Measurements from ENCODE around the gene VIPR2. TPM values are rescaled to one million over a fixed set of nuclear protein-coding genes. Genes with fewer than 3 reads are reported as not detected.
"Not testable (repeated sequence)": the region's sequence is repeated elsewhere in the genome, so short reads cannot be mapped to it uniquely, and the experiment has no call there.

Gene VIPR2
- total RNA-seq, 6 experiments from 2014 or later, result 0.15 to 0.51 (median 0.26) TPM; not detected in 2

- DNase-seq, result peak in 1 of 3 donors; percentile 23
Observed at GRCh38 chr7:159103382-159104187, 41.1 kb downstream of the VIPR2 start.

GRCh38 chr7:159102681-159103381 is 41.8 kb downstream of the VIPR2 start:
- intact Hi-C loops (cut with DNase I), result no loop called here
- ATAC-seq (no peak), DNase-seq (peak; percentile 11 to 38 (median 25))
- no peaks in the 10 kb centered on the region for H3K9me3 ChIP-seq
- TF ChIP-seq POLR2A (IDR thresholded peaks at IDR 0.05) (no peak), CTCF (IDR thresholded peaks at IDR 0.05) (no peak)
- no peak overlapping the region for H3K27ac ChIP-seq
- no peaks in the 10 kb centered on the region for H3K36me3 ChIP-seq
- no peaks in the 10 kb centered on the region for H3K4me1 ChIP-seq
- 73% methylated on average over 5 of the region's 14 CpGs for WGBS (ENCODE audit: insufficient coverage, low coverage, low lambda C conversion rate, missing lambda C conversion rate)
- no peak overlapping the region for H3K4me3 ChIP-seq
- no peaks in the 10 kb centered on the region for H3K27me3 ChIP-seq

More at GRCh38 chr7:159103382-159104187, 41.1 kb downstream of the VIPR2 start:
- Histone ChIP-seq H3K4me1 (no peaks in the 10 kb centered on the region), H3K4me3 (no peak overlapping the region), H3K36me3 (no peaks in the 10 kb centered on the region), H3K9me3 (no peaks in the 10 kb centered on the region), H3K27ac (no peak overlapping the region), H3K27me3 (no peaks in the 10 kb centered on the region)
- intact Hi-C loops (cut with DNase I), result no loop called here
- 69% methylated on average over 11 of the region's 21 CpGs for WGBS (ENCODE audit: insufficient coverage, low coverage, low lambda C conversion rate, missing lambda C conversion rate)
- no peak for ATAC-seq
- TF ChIP-seq POLR2A (IDR thresholded peaks at IDR 0.05) (no peak), CTCF (IDR thresholded peaks at IDR 0.05) (no peak)

- intact Hi-C loops (cut with DNase I); DNase-seq; H3K9me3 ChIP-seq; ATAC-seq; H3K36me3 ChIP-seq; H3K27ac ChIP-seq; H3K27me3 ChIP-seq; H3K4me1 ChIP-seq; H3K4me3 ChIP-seq: not testable (repeated sequence)
- 86% methylated on average over 18 of the region's 42 CpGs for WGBS (ENCODE audit: insufficient coverage, low coverage, low lambda C conversion rate, missing lambda C conversion rate)
Observed at GRCh38 chr7:159101661-159102091, 43.0 kb downstream of the VIPR2 start.

GRCh38 chr7:159101083-159101395 is 43.6 kb downstream of the VIPR2 start:
- H3K27me3 ChIP-seq; H3K4me1 ChIP-seq; ATAC-seq; H3K27ac ChIP-seq; intact Hi-C loops (cut with DNase I); H3K36me3 ChIP-seq; DNase-seq; H3K4me3 ChIP-seq; H3K9me3 ChIP-seq: not testable (repeated sequence)
- WGBS (ENCODE audit: insufficient coverage, low coverage, low lambda C conversion rate, missing lambda C conversion rate), result 93% methylated on average over 24 of the region's 33 CpGs

GRCh38 chr7:159100281-159101082 is 44.2 kb downstream of the VIPR2 start:
- H3K4me1 ChIP-seq; H3K4me3 ChIP-seq; H3K36me3 ChIP-seq; DNase-seq; H3K27ac ChIP-seq; H3K27me3 ChIP-seq; ATAC-seq; H3K9me3 ChIP-seq; intact Hi-C loops (cut with DNase I): not testable (repeated sequence)
- 88% methylated on average over 6 of the region's 37 CpGs for WGBS (ENCODE audit: insufficient coverage, low coverage, low lambda C conversion rate, missing lambda C conversion rate)
